Measurements from ENCODE around the gene EXOC4. TPM values are rescaled to one million over a fixed set of nuclear protein-coding genes. Genes with fewer than 3 reads are reported as not detected.

The EXOC4 gene
- total RNA-seq, 1 experiment from 2014 or later, result 75.8 TPM

- Histone ChIP-seq H2AFZ (ENCODE audit: low read length) (no peak overlapping the region), H4K8ac (replicated peaks; ENCODE audit: insufficient read length, low read depth, low read length) (no peak overlapping the region), H3K23me2 (ENCODE audit: insufficient read length, low read depth, low read length, poor library complexity, severe bottlenecking) (no peaks in the 10 kb centered on the region), H3K9ac (ENCODE audit: extremely low read depth, insufficient read length, low read length) (no peak overlapping the region), H3K14ac (ENCODE audit: insufficient read depth, low read length) (no peak overlapping the region), H2BK120ac (ENCODE audit: low read depth, low read length, poor library complexity, severe bottlenecking) (no peak overlapping the region), H2BK15ac (ENCODE audit: low read depth, low read length) (no peak overlapping the region), H3K4me2 (ENCODE audit: insufficient read depth, insufficient read length, low read length) (no peak overlapping the region), H3K23ac (ENCODE audit: insufficient read length, low read depth, low read length) (no peak overlapping the region), H2AK5ac (ENCODE audit: insufficient read length, low read length) (no peak overlapping the region), H3K4ac (ENCODE audit: low read depth, low read length) (no peak overlapping the region), H3K18ac (ENCODE audit: insufficient read length, low read depth, low read length) (no peak overlapping the region), H3K79me2 (ENCODE audit: insufficient read depth, low read length) (no peaks in the 10 kb centered on the region), H4K20me1 (ENCODE audit: control insufficient read depth, insufficient read depth, insufficient read length) (no peaks in the 10 kb centered on the region), H2BK12ac (ENCODE audit: insufficient read length, low read depth, low read length) (no peak overlapping the region), H3K27ac (ENCODE audit: insufficient read length, low read depth, low read length) (no peak overlapping the region), H4K91ac (ENCODE audit: insufficient read length, low read depth, low read length) (no peak overlapping the region), H3K4me1 (ENCODE audit: insufficient read depth, low read length) (no peaks in the 10 kb centered on the region; the same call in 1 of the 2 replicates), H3K27me3 (ENCODE audit: insufficient read depth, low read length) (no peaks in the 10 kb centered on the region), H3K79me1 (ENCODE audit: insufficient read depth, low read depth, low read length, poor library complexity, severe bottlenecking) (no peaks in the 10 kb centered on the region), H3K9me3 (ENCODE audit: control insufficient read depth, low read depth, low read length) (no peaks in the 10 kb centered on the region), H2BK5ac (ENCODE audit: insufficient read length, low read length) (no peak overlapping the region), H3T11ph (ENCODE audit: low read length) (no peak overlapping the region), H2BK20ac (ENCODE audit: low read depth, low read length, poor library complexity, severe bottlenecking) (no peak overlapping the region), H4K5ac (ENCODE audit: insufficient read length, low read depth, low read length) (no peak overlapping the region), H3K56ac (ENCODE audit: insufficient read length, low read depth, low read length) (no peak overlapping the region)
- no peak for TF ChIP-seq CTCF (conservative IDR thresholded peaks at IDR 0.05)
- no peak for DNase-seq
- Mint-ChIP-seq H3K9me3 (no peaks in the 10 kb centered on the region), H3K36me3 (ENCODE audit: insufficient read depth in 1 of 3, low read depth in 3 of 3) (no peaks in the 10 kb centered on the region), H3K4me3 (no peak overlapping the region), H3K4me1 (no peaks in the 10 kb centered on the region), H3K27me3 (ENCODE audit: low read depth) (no peaks in the 10 kb centered on the region), H3K27ac (no peak overlapping the region)
- WGBS (ENCODE audit: extremely low coverage, insufficient read length, low lambda C conversion rate), result no CpG with 5 or more reads among the region's 2 CpGs
These were observed 380.2 kb downstream of the EXOC4 start for GRCh38 chr7:133633055-133633454.
